ENCODE results near the gene PNPLA1.

PNPLA1 gene, protein sequence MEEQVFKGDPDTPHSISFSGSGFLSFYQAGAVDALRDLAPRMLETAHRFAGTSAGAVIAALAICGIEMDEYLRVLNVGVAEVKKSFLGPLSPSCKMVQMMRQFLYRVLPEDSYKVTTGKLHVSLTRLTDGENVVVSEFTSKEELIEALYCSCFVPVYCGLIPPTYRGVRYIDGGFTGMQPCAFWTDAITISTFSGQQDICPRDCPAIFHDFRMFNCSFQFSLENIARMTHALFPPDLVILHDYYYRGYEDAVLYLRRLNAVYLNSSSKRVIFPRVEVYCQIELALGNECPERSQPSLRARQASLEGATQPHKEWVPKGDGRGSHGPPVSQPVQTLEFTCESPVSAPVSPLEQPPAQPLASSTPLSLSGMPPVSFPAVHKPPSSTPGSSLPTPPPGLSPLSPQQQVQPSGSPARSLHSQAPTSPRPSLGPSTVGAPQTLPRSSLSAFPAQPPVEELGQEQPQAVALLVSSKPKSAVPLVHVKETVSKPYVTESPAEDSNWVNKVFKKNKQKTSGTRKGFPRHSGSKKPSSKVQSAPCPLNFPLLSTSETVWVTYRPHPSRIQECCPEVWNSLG

DNA sequence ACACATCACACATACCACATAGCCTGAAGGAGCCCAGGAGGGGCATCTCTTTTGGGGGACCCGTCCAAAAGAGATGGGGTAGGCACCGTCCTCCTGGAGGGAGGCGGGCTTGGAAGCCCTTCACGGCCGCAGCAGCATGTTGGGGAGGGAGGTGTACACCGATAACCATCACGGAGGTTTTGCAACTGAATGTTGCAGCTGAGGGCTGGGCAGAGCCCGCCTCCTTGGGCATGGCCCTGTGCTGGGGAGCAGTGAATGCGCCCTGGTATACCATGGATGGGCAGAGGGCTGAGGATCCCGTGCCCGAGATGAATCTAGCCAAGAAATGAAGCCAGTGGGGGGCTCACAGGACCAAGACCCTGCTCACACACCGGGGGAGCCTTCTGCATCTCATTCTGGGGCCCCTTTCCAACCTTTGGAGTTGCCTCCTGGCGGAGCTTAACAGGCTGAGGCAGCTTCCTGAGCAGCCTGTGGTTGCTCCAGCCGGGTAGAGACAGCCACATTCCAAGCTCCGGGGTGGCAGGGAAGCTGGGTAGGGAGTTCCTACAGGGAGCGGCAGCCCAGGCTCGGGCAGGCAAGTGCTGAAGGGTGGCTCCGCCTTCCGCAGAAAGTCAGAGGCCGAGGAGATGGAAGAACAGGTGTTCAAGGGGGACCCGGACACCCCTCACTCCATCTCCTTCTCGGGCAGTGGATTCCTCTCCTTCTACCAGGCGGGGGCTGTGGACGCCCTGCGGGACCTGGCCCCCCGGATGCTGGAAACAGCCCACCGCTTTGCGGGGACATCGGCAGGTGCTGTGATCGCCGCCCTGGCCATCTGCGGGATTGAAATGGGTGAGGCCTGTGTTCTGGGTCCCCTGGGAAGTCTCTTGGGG lies at the start of gene PNPLA1:
PNPLA1 (plus strand) TSS at position 227 of the 872 bp plus-strand sequence; CDS start at position 627, 400 bp downstream.
- Histone ChIP-seq H3K36me3 (ENCODE audit: insufficient read depth, insufficient read length, low read length) (no peaks in the 10 kb centered on the region), H3K27me3 (ENCODE audit: insufficient read depth, insufficient read length) (no peaks in the 10 kb centered on the region), H3K9ac (ENCODE audit: insufficient read length, low read depth) (no peak within 1 kb of the TSS), H3K4me1 (ENCODE audit: insufficient read depth, insufficient read length) (peaks cover 2% of the 10 kb centered on the region), H3K9me3 (ENCODE audit: insufficient read depth, low read length) (peaks cover 10% of the 10 kb centered on the region), H3K4me3 (ENCODE audit: insufficient read length, low read depth) (no peak within 1 kb of the TSS)
- DNase-seq (ENCODE audit: low read depth, low spot score): no peak
- TF ChIP-seq YY1 (IDR thresholded peaks at IDR 0.05; ENCODE audit: insufficient read depth, insufficient read length) (no peak), ZNF274 (IDR thresholded peaks at IDR 0.05; ENCODE audit: low read depth, low read length) (no peak), SUZ12 (IDR thresholded peaks at IDR 0.05; ENCODE audit: extremely low read depth, insufficient read depth, insufficient read length) (no peak)

- H3K9me3 ChIP-seq (ENCODE audit: insufficient read depth, low read length): no peaks in the 10 kb centered on the region
- no peak overlapping the region for H3K9ac ChIP-seq (ENCODE audit: insufficient read length, low read depth)
- no peaks in the 10 kb centered on the region for H3K27me3 ChIP-seq (ENCODE audit: insufficient read depth, insufficient read length)
- H3K4me1 ChIP-seq (ENCODE audit: insufficient read depth, insufficient read length): no peaks in the 10 kb centered on the region
- peaks cover 96% of the 10 kb centered on the region for H3K36me3 ChIP-seq (ENCODE audit: insufficient read depth, insufficient read length, low read length)
- H3K4me3 ChIP-seq (ENCODE audit: insufficient read length, low read depth): no peak overlapping the region
- TF ChIP-seq ZNF274 (IDR thresholded peaks at IDR 0.05; ENCODE audit: low read depth, low read length): no peak
- no peak for TF ChIP-seq SUZ12 (IDR thresholded peaks at IDR 0.05; ENCODE audit: extremely low read depth, insufficient read depth, insufficient read length)
- no peak for TF ChIP-seq YY1 (IDR thresholded peaks at IDR 0.05; ENCODE audit: insufficient read depth, insufficient read length)
- DNase-seq (ENCODE audit: low read depth, low spot score): no peak
Observed at GRCh38 chr6:36220226-36220625, 49.6 kb upstream of the PNPLA1 start.

GRCh38 chr6:36221674-36222073 lies 48.2 kb upstream of the PNPLA1 start:
- TF ChIP-seq YY1 (IDR thresholded peaks at IDR 0.05; ENCODE audit: insufficient read depth, insufficient read length) (no peak), SUZ12 (IDR thresholded peaks at IDR 0.05; ENCODE audit: extremely low read depth, insufficient read depth, insufficient read length) (no peak), ZNF274 (IDR thresholded peaks at IDR 0.05; ENCODE audit: low read depth, low read length) (no peak)
- DNase-seq (ENCODE audit: low read depth, low spot score): no peak
- H3K9me3 ChIP-seq (ENCODE audit: insufficient read depth, low read length): no peaks in the 10 kb centered on the region
- peaks cover 93% of the 10 kb centered on the region for H3K36me3 ChIP-seq (ENCODE audit: insufficient read depth, insufficient read length, low read length)
- no peak overlapping the region for H3K4me3 ChIP-seq (ENCODE audit: insufficient read length, low read depth)
- H3K27me3 ChIP-seq (ENCODE audit: insufficient read depth, insufficient read length): no peaks in the 10 kb centered on the region
- H3K4me1 ChIP-seq (ENCODE audit: insufficient read depth, insufficient read length): no peaks in the 10 kb centered on the region
- no peak overlapping the region for H3K9ac ChIP-seq (ENCODE audit: insufficient read length, low read depth)

- Histone ChIP-seq H3K27me3 (ENCODE audit: insufficient read depth, insufficient read length) (no peaks in the 10 kb centered on the region), H3K4me3 (ENCODE audit: insufficient read length, low read depth) (no peak overlapping the region), H3K36me3 (ENCODE audit: insufficient read depth, insufficient read length, low read length) (peaks cover 92% of the 10 kb centered on the region), H3K9ac (ENCODE audit: insufficient read length, low read depth) (no peak overlapping the region), H3K9me3 (ENCODE audit: insufficient read depth, low read length) (no peaks in the 10 kb centered on the region), H3K4me1 (ENCODE audit: insufficient read depth, insufficient read length) (no peaks in the 10 kb centered on the region)
- no peak for DNase-seq (ENCODE audit: low read depth, low spot score)
- TF ChIP-seq SUZ12 (IDR thresholded peaks at IDR 0.05; ENCODE audit: extremely low read depth, insufficient read depth, insufficient read length) (no peak), ZNF274 (IDR thresholded peaks at IDR 0.05; ENCODE audit: low read depth, low read length) (no peak), YY1 (IDR thresholded peaks at IDR 0.05; ENCODE audit: insufficient read depth, insufficient read length) (no peak)
Observed at GRCh38 chr6:36222924-36223323, 46.9 kb upstream of the PNPLA1 start.

DNA sequence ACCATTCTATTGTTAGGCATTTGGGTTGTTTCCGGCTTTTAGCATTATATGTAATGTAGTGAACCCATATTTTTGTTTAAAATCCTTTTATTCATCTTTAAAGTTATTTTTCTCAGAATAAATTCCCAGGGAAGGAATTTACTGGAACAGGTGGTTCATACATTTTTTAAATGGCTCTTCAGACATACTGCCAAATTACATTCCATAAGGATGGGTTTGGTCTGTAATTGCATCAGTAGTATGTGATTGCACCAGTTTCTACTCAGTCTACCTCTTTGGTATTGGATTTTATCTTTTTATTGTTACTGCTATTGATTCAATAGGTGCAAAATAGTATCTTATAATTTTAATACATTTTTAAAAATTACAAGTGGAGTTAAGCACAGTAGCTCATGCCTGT lies 46.2 kb upstream of the PNPLA1 start:
- H3K36me3 ChIP-seq (ENCODE audit: insufficient read depth, insufficient read length, low read length): peaks cover 92% of the 10 kb centered on the region
- no peaks in the 10 kb centered on the region for H3K9me3 ChIP-seq (ENCODE audit: insufficient read depth, low read length)
- no peaks in the 10 kb centered on the region for H3K27me3 ChIP-seq (ENCODE audit: insufficient read depth, insufficient read length)
- H3K9ac ChIP-seq (ENCODE audit: insufficient read length, low read depth): no peak overlapping the region
- no peaks in the 10 kb centered on the region for H3K4me1 ChIP-seq (ENCODE audit: insufficient read depth, insufficient read length)
- no peak overlapping the region for H3K4me3 ChIP-seq (ENCODE audit: insufficient read length, low read depth)
- DNase-seq (ENCODE audit: low read depth, low spot score): no peak
- no peak for TF ChIP-seq ZNF274 (IDR thresholded peaks at IDR 0.05; ENCODE audit: low read depth, low read length)

GRCh38 chr6:36224918-36225461 lies 44.9 kb upstream of the PNPLA1 start:
- TF ChIP-seq ZNF274 (IDR thresholded peaks at IDR 0.05; ENCODE audit: low read depth, low read length): no peak
- TF ChIP-seq YY1 (IDR thresholded peaks at IDR 0.05; ENCODE audit: insufficient read depth, insufficient read length): no peak
- no peak for TF ChIP-seq SUZ12 (IDR thresholded peaks at IDR 0.05; ENCODE audit: extremely low read depth, insufficient read depth, insufficient read length)
- Histone ChIP-seq H3K36me3 (ENCODE audit: insufficient read depth, insufficient read length, low read length) (peaks cover 92% of the 10 kb centered on the region), H3K9ac (ENCODE audit: insufficient read length, low read depth) (no peak overlapping the region), H3K4me3 (ENCODE audit: insufficient read length, low read depth) (no peak overlapping the region), H3K9me3 (ENCODE audit: insufficient read depth, low read length) (no peaks in the 10 kb centered on the region), H3K27me3 (ENCODE audit: insufficient read depth, insufficient read length) (no peaks in the 10 kb centered on the region), H3K4me1 (ENCODE audit: insufficient read depth, insufficient read length) (no peaks in the 10 kb centered on the region)
- no peak for DNase-seq (ENCODE audit: low read depth, low spot score)

Data from NT2/D1 (cell line).